NCI-H2196 treated with DMSO at 0.1 percent for 48 hours (cell line): ENCODE measurements around the gene RPS6KA2.
"Not testable (repeated sequence)": the region's sequence is repeated elsewhere in the genome, so short reads cannot be mapped to it uniquely, and the experiment has no call there.

Experiments
- DNase-seq: peaks from one replicate; lab custom pipeline; 2025; ENCODE audit not compliant: unreplicated experiment; lab: John Stamatoyannopoulos, UW

The RPS6KA2 gene

GRCh38 chr6:166386111-166386510 is 240.9 kb downstream of the RPS6KA2 start:
- DNase-seq: no peak

GRCh38 chr6:166383802-166384363 is 243.2 kb downstream of the RPS6KA2 start:
- not testable (repeated sequence) for DNase-seq

- DNase-seq: peak; percentile 64
Observed at GRCh38 chr6:166382933-166383801, 243.9 kb downstream of the RPS6KA2 start, which contains the start of gene MPC1. Gene MPC1 (minus strand): TSS chr6:166382940. CDS start chr6:166382876, 64 bp downstream.

DNA sequence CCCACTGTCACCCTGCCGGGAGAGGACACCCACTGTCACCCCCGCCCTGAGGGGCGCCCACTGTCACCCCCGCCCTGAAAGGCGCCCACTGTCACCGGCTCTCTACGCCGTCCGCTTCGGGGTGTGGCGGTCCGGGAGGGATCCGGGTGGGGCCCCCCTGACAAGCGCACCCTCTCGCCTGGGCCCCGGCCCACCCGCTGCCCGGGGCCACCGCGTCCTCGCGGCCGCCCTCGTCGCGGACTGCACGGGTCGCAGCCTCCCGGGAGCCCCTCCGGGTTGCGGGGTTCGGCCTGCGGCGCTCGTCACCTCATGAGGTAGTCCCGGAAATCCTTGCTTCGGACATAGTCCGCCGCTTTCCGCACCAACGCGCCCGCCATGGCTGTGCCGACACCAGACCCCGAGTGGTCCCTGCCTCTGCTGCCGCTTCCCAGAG is 244.5 kb downstream of the RPS6KA2 start:
- DNase-seq: no peak

DNA sequence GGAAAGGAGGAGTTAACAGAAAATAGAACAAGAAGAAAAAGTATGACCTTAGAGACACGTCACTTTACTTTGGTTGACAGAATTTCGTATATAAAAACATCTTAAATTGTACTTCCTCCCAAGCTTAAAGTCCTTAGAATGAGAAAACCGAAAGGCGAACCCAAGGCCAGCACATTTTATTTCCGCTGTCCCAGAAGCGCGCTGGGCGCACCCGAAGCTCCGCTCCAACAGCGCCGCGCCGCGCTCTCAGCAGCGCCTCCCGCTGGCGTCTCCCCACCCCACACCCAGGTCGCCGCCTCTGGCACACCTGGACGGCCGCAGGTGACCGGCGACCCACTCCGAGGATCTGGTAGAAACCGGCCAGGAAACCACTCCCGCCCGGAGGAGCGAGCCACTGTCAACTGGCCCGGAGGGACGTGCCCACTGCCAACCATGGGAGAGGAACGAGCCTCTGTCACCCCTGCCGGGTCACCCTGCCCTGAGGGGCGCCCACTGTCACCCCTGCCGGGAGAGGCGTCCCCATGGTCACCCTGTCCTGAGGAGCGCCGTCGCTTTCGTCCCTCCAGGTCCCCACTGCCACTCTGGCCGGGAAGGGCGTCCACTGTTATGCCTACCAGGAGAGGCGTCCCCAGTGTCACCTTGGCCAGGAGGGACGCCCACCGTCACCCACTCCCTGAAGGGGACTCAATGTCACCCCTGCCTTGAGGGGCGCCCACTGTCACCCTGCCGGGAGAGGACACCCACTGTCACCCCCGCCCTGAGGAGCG is 245.1 kb downstream of the RPS6KA2 start:
- peak; percentile 41 for DNase-seq

DNA sequence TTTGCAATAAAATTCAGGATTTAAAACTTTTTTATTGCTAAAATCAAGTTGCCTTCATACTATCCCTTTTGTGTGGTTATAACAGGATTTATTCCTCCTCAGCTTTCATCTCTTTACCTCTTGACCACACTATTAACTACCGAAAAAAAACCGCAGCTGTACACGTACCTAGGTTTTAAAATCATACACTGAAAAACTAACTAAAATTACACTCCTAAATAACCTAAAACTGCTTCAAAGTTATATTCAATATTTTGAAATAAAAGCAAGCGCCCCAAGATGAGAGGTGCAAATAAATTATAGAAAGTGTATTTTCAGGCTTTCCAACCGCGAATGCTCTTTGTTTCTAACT is 245.7 kb downstream of the RPS6KA2 start:
- DNase-seq: no peak

GRCh38 chr6:166379800-166380199 is 247.3 kb downstream of the RPS6KA2 start:
- no peak for DNase-seq

GRCh38 chr6:166379103-166379586 is 247.9 kb downstream of the RPS6KA2 start:
- no peak for DNase-seq

DNA sequence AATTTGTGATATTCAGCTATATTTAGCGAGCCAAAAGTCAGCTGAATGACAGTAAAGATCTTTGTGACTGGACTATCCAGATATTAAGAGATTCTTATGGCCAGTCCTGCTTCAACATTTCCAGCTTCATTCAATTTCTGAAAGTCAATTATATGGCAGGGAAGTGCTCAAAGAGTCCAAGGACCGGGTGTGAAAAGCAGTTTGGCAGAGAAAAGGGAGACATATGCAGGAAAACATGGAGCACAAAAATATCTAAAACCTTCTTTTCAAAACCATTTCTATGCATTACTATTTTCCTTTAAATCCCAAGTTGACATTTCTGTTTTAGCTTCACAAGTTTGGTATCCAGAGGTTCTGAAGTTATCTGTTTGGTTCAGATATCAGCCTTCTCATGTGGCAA is 249.3 kb downstream of the RPS6KA2 start:
- no peak for DNase-seq

DNA sequence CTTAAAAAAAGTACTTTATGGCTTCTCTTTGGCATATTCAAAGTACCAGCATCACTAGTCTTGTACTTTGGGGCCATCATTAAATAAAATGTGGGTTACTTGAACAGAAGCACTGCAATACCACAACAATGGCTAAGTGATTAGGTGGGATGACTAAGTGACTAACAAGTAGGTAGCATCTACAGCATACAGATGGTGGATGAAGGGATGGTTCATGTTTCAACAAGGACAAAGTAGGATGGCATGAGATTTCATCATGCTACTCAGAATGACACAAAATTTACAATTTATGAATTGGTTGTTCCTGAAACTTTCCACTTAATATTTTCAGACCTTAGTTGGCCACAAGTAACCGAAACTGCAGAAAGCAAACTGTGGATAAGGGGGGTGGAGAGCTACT is 252.0 kb downstream of the RPS6KA2 start:
- no peak for DNase-seq

DNA sequence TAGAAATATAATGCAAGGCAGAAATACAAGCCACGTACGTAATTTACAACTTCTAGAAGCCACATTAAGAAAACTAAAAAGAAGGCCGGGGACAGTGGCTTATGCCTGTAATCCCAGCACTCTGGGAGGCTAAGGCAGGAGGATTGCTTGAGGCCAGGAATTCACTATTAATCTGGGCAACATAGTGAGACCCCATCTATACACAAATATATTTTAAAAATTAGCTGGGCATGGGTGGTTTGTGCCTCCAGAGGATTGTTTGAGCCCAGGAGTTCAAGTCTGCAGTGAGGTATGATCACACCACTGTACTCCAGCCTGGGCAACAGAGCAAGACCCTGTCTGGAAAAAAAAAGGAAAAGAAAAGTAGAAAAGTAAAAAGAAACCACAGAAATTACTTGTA is 256.6 kb downstream of the RPS6KA2 start:
- DNase-seq: no peak

GRCh38 chr6:166369782-166370181 is 257.3 kb downstream of the RPS6KA2 start:
- no peak for DNase-seq

DNA sequence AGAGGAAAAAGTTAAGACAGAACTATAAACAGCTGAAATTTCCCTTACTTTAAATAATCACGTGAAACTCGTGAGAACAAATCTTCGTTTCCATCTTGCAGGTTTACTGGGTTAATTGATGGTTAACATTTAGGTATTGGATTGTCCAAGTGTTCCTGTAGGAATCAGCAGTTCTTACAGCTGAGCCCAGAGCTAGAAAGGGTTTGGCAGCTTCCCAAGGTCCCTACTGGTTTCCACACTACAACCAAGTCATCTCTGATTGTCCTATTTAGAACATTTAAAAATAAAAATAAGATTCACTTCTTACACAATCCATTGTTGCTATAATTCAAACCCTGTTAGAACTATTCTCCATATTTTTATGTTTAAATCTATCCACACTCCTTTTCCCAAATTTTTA is 260.1 kb downstream of the RPS6KA2 start:
- no peak for DNase-seq

DNA sequence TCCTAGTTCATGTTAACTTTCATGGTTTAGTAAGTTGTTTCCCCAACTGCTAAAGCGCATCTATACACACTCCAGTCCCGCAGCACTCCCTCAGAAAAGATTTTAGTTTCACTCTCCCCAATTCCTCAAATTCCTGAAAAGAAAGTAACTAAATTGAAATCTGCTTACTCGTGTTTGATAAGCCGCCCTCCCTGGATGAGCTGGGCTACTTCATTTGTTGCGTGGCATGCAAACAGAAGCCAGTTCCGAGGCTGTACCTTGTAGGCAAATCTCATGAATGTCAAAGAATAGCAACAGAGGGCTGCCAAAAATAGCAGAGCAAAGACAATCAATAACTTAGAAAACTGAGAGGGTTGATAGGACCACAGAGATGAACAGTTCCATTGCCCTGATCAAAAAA is 261.2 kb downstream of the RPS6KA2 start:
- DNase-seq: no peak

- DNase-seq: no peak
Observed at GRCh38 chr6:166365221-166365620, 261.8 kb downstream of the RPS6KA2 start.

DNA sequence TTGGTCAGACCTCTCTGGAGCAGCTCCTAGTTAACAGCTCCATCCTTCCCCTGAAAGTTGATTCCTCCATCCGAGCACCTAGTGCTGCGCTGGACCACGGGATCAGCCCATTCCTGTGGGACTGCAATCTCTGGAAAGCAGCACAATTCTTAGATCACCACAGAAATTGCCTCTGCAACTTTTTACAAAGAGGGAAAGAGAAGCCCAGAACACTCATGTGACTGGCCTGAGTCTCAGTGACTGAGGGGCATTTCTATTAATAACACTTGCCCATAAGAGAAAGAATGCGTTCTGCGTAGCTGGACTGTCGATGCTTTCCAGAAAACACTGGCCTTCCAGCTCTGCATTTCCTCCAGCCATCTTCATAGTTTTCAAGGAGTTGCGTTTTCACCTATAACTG is 262.6 kb downstream of the RPS6KA2 start:
- no peak for DNase-seq

- not testable (repeated sequence) for DNase-seq
Observed at GRCh38 chr6:166362427-166362826, 264.6 kb downstream of the RPS6KA2 start.

DNA sequence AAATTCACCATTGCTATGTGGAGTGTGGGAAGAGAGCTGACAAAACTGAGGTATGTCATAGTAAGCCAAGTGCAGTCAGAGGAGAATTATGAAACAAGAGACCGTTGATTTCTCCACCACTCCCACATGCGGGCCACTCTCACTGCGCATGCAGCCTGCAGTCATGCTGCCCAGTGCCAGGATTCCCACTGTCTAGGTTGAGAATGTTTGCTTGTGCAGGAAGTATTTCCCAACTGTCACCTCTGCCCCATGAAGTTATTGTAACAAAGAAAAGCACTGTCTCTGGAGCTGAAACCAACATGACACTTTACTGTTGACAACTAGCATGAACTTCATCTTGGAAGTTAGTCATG is 266.0 kb downstream of the RPS6KA2 start:
- no peak for DNase-seq

GRCh38 chr6:166360243-166361076 is 266.6 kb downstream of the RPS6KA2 start:
- DNase-seq: no peak
